Left ventricle myocardium inferior (tissue), 1 donor: ENCODE results near the gene PLEKHA7. TPM values are rescaled to one million over a fixed set of nuclear protein-coding genes. Genes with fewer than 3 reads are reported as not detected.
A peak's percentile ranks its signal among the peaks of the same experiment; 100 is the strongest.

Source experiments
- DNase-seq: peaks from one replicate; pipeline ENCODE4 v3.0.0-alpha.2; 2020
- H3K27ac ChIP-seq: fragments of 200-600 bp; replicated peaks from 2 replicates; pipeline ENCODE4 v1.8.0; 2021
- H3K27me3 ChIP-seq: fragments of 200-600 bp; 2 replicates; pipeline ENCODE4 v1.8.0; 2021; ENCODE audit warnings: low read depth
- H3K36me3 ChIP-seq: fragments of 200-600 bp; 2 replicates; pipeline ENCODE4 v1.8.0; 2021
- H3K4me1 ChIP-seq: fragments of 200-600 bp; 2 replicates; pipeline ENCODE4 v1.8.0; 2021
- H3K4me3 ChIP-seq: fragments of 200-600 bp; 2 replicates; pipeline ENCODE4 v1.8.0; 2021; ENCODE audit warnings: mild to moderate bottlenecking, moderate library complexity
- H3K9me3 ChIP-seq: fragments of 200-600 bp; replicated peaks from 2 replicates; pipeline ENCODE4 v1.8.0; 2021
- CTCF ChIP-seq: fragments of 200-600 bp; IDR thresholded peaks from 2 replicates; pipeline ENCODE4 v1.8.0; 2021; ENCODE audit warnings: antibody characterized with exemption, mild to moderate bottlenecking, borderline replicate concordance
- intact Hi-C: fragments of 100-400 bp; cut with micrococcal nuclease; formaldehyde crosslinking; loops from one replicate; pipeline ENCODE4 v1.11.0; 2022
- total RNA-seq: library from RNA; stranded (reverse); fragmentation: NEBNext Ultra II Directional; extraction: Animal tissue kit (Norgen Biotek cat#: 25700); gene quantifications from one replicate; pipeline ENCODE4 v1.2.1, GENCODE V29; 2021
- donor health status: DM: no; HTN: yes; CAD: no; lungs with severe emphysema.

PLEKHA7 gene
- total RNA-seq, 1 donor from 2014 or later: 33.2 TPM

- H3K9me3 ChIP-seq: no peaks in the 10 kb centered on the region
- no peak overlapping the region for H3K27ac ChIP-seq
- H3K4me3 ChIP-seq: no peak overlapping the region
- no peaks in the 10 kb centered on the region for H3K27me3 ChIP-seq
- intact Hi-C loops: no loop called here
- DNase-seq: no peak
- no peaks in the 10 kb centered on the region for H3K36me3 ChIP-seq
- H3K4me1 ChIP-seq: peaks cover 28% of the 10 kb centered on the region
- TF ChIP-seq CTCF: no peak
Observed at GRCh38 chr11:16999116-16999515, 15.1 kb downstream of the PLEKHA7 start.

GRCh38 chr11:16997624-16998023 is 16.6 kb downstream of the PLEKHA7 start:
- Histone ChIP-seq H3K27ac (peak overlapping the region; percentile 40), H3K36me3 (no peaks in the 10 kb centered on the region), H3K4me3 (no peak overlapping the region), H3K9me3 (no peaks in the 10 kb centered on the region), H3K4me1 (peaks cover 35% of the 10 kb centered on the region), H3K27me3 (no peaks in the 10 kb centered on the region)
- intact Hi-C loops: no loop called here
- peak; percentile 30 for DNase-seq
- TF ChIP-seq CTCF: no peak

GRCh38 chr11:16993495-16993894 is 20.7 kb downstream of the PLEKHA7 start:
- Histone ChIP-seq H3K9me3 (no peaks in the 10 kb centered on the region), H3K27ac (peak overlapping the region; percentile 33), H3K4me1 (peaks cover 35% of the 10 kb centered on the region), H3K4me3 (no peak overlapping the region), H3K27me3 (no peaks in the 10 kb centered on the region), H3K36me3 (no peaks in the 10 kb centered on the region)
- intact Hi-C loops: no loop called here
- DNase-seq: no peak
- TF ChIP-seq CTCF: no peak

- H3K9me3 ChIP-seq: no peaks in the 10 kb centered on the region
- intact Hi-C loops: no loop called here
- TF ChIP-seq CTCF: no peak
Observed at GRCh38 chr11:16992846-16993245, 21.4 kb downstream of the PLEKHA7 start.

GRCh38 chr11:16989554-16989953 is 24.7 kb downstream of the PLEKHA7 start:
- no peak for DNase-seq
- Histone ChIP-seq H3K4me1 (peaks cover 42% of the 10 kb centered on the region), H3K27ac (no peak overlapping the region), H3K4me3 (no peak overlapping the region), H3K9me3 (no peaks in the 10 kb centered on the region), H3K27me3 (no peaks in the 10 kb centered on the region), H3K36me3 (no peaks in the 10 kb centered on the region)
- intact Hi-C loops: no loop called here
- no peak for TF ChIP-seq CTCF

More at GRCh38 chr11:16992846-16993245, 21.4 kb downstream of the PLEKHA7 start:
- Histone ChIP-seq H3K27me3 (no peaks in the 10 kb centered on the region), H3K36me3 (no peaks in the 10 kb centered on the region), H3K27ac (peak overlapping the region; percentile 33), H3K4me1 (peaks cover 34% of the 10 kb centered on the region), H3K4me3 (no peak overlapping the region)
- DNase-seq: no peak

GRCh38 chr11:16987205-16987568 is 27.0 kb downstream of the PLEKHA7 start:
- Histone ChIP-seq H3K27me3 (no peaks in the 10 kb centered on the region), H3K4me3 (no peak overlapping the region), H3K4me1 (peaks cover 37% of the 10 kb centered on the region), H3K9me3 (no peaks in the 10 kb centered on the region), H3K36me3 (no peaks in the 10 kb centered on the region), H3K27ac (no peak overlapping the region)
- TF ChIP-seq CTCF: no peak
- DNase-seq: no peak
- intact Hi-C loops: no loop called here
